IPS-15b (cell line): Measurements from ENCODE around the gene MAS1L.

Experiments
- H3K27me3 ChIP-seq: one replicate; pipeline ENCODE4 v1.6.1; 2013; ENCODE audit warnings: low read length; ENCODE audit not compliant: control insufficient read depth, insufficient read depth
- H3K36me3 ChIP-seq: one replicate; pipeline ENCODE4 v1.6.1; 2013; ENCODE audit warnings: low read length; ENCODE audit not compliant: control insufficient read depth, insufficient read depth
- H3K4me1 ChIP-seq: one replicate; pipeline ENCODE4 v1.6.1; 2013; ENCODE audit warnings: mild to moderate bottlenecking, low read length; ENCODE audit not compliant: control insufficient read depth, insufficient read depth
- H3K4me3 ChIP-seq: one replicate; pipeline ENCODE4 v1.5.1; 2013; ENCODE audit warnings: low read depth, low read length
- H3K9ac ChIP-seq: one replicate; pipeline ENCODE4 v1.6.1; 2013; ENCODE audit warnings: low read depth, mild to moderate bottlenecking, low read length
- H3K9me3 ChIP-seq: one replicate; pipeline ENCODE4 v1.6.1; 2013; ENCODE audit warnings: mild to moderate bottlenecking, low read length; ENCODE audit not compliant: control insufficient read depth, insufficient read depth

The MAS1L gene

GRCh38 chr6:29494131-29494530, 6.4 kb upstream of the MAS1L start:
- H3K4me3 ChIP-seq, result no peak overlapping the region
- H3K27me3 ChIP-seq, result no peaks in the 10 kb centered on the region
- no peak overlapping the region for H3K9ac ChIP-seq

GRCh38 chr6:29493261-29493660, 5.5 kb upstream of the MAS1L start:
- no peaks in the 10 kb centered on the region for H3K4me1 ChIP-seq
- H3K9me3 ChIP-seq, result no peaks in the 10 kb centered on the region
- H3K36me3 ChIP-seq, result no peaks in the 10 kb centered on the region
- no peak overlapping the region for H3K9ac ChIP-seq
- no peak overlapping the region for H3K4me3 ChIP-seq
- no peaks in the 10 kb centered on the region for H3K27me3 ChIP-seq

More at GRCh38 chr6:29494131-29494530, 6.4 kb upstream of the MAS1L start:
- no peaks in the 10 kb centered on the region for H3K9me3 ChIP-seq
- H3K4me1 ChIP-seq, result no peaks in the 10 kb centered on the region
- H3K36me3 ChIP-seq, result no peaks in the 10 kb centered on the region

GRCh38 chr6:29491574-29491973, 3.8 kb upstream of the MAS1L start:
- Histone ChIP-seq H3K9me3 (no peaks in the 10 kb centered on the region), H3K36me3 (no peaks in the 10 kb centered on the region), H3K9ac (no peak overlapping the region), H3K4me3 (no peak overlapping the region), H3K27me3 (no peaks in the 10 kb centered on the region), H3K4me1 (no peaks in the 10 kb centered on the region)

- Histone ChIP-seq H3K36me3 (no peaks in the 10 kb centered on the region), H3K4me3 (no peak overlapping the region), H3K27me3 (no peaks in the 10 kb centered on the region), H3K9ac (no peak overlapping the region), H3K4me1 (no peaks in the 10 kb centered on the region), H3K9me3 (no peaks in the 10 kb centered on the region)
These were observed 2.8 kb upstream of the MAS1L start for GRCh38 chr6:29490552-29490951.

- H3K9me3 ChIP-seq, result no peaks in the 10 kb centered on the region
- no peaks in the 10 kb centered on the region for H3K36me3 ChIP-seq
- no peaks in the 10 kb centered on the region for H3K27me3 ChIP-seq
- no peak overlapping the region for H3K4me3 ChIP-seq
- no peak overlapping the region for H3K9ac ChIP-seq
- H3K4me1 ChIP-seq, result no peaks in the 10 kb centered on the region
These were observed 2.3 kb upstream of the MAS1L start for GRCh38 chr6:29490055-29490454.

GRCh38 chr6:29489286-29489685, 1.5 kb upstream of the MAS1L start:
- Histone ChIP-seq H3K4me1 (no peaks in the 10 kb centered on the region), H3K36me3 (no peaks in the 10 kb centered on the region), H3K9me3 (no peaks in the 10 kb centered on the region), H3K4me3 (no peak overlapping the region), H3K9ac (no peak overlapping the region), H3K27me3 (no peaks in the 10 kb centered on the region)

- H3K4me1 ChIP-seq, result no peaks in the 10 kb centered on the region
- H3K27me3 ChIP-seq, result no peaks in the 10 kb centered on the region
- no peaks in the 10 kb centered on the region for H3K36me3 ChIP-seq
- no peak overlapping the region for H3K9ac ChIP-seq
- H3K9me3 ChIP-seq, result no peaks in the 10 kb centered on the region
- H3K4me3 ChIP-seq, result no peak overlapping the region
These were observed 1.1 kb upstream of the MAS1L start for GRCh38 chr6:29488874-29489273.

GRCh38 chr6:29487131-29487530, 625 bp downstream of the MAS1L start:
- Histone ChIP-seq H3K9me3 (no peaks in the 10 kb centered on the region), H3K9ac (no peak overlapping the region), H3K36me3 (no peaks in the 10 kb centered on the region), H3K4me1 (no peaks in the 10 kb centered on the region), H3K4me3 (no peak overlapping the region), H3K27me3 (no peaks in the 10 kb centered on the region)

GRCh38 chr6:29486577-29486976, 1.2 kb downstream of the MAS1L start:
- Histone ChIP-seq H3K27me3 (no peaks in the 10 kb centered on the region), H3K9me3 (no peaks in the 10 kb centered on the region), H3K9ac (no peak overlapping the region), H3K4me1 (no peaks in the 10 kb centered on the region), H3K36me3 (no peaks in the 10 kb centered on the region), H3K4me3 (no peak overlapping the region)

GRCh38 chr6:29483735-29484134, 4.0 kb downstream of the MAS1L start:
- Histone ChIP-seq H3K9ac (no peak overlapping the region), H3K27me3 (no peaks in the 10 kb centered on the region), H3K4me1 (no peaks in the 10 kb centered on the region)

GRCh38 chr6:29483186-29483585, 4.6 kb downstream of the MAS1L start:
- H3K36me3 ChIP-seq, result no peaks in the 10 kb centered on the region

More at GRCh38 chr6:29483735-29484134, 4.0 kb downstream of the MAS1L start:
- no peaks in the 10 kb centered on the region for H3K36me3 ChIP-seq
- no peaks in the 10 kb centered on the region for H3K9me3 ChIP-seq
- no peak overlapping the region for H3K4me3 ChIP-seq

GRCh38 chr6:29479560-29479959, 8.2 kb downstream of the MAS1L start:
- no peak overlapping the region for H3K9ac ChIP-seq
- H3K9me3 ChIP-seq, result no peaks in the 10 kb centered on the region
- no peaks in the 10 kb centered on the region for H3K27me3 ChIP-seq
- no peak overlapping the region for H3K4me3 ChIP-seq
- no peaks in the 10 kb centered on the region for H3K36me3 ChIP-seq
- H3K4me1 ChIP-seq, result no peaks in the 10 kb centered on the region

More at GRCh38 chr6:29483186-29483585, 4.6 kb downstream of the MAS1L start:
- Histone ChIP-seq H3K4me3 (no peak overlapping the region), H3K9me3 (no peaks in the 10 kb centered on the region), H3K4me1 (no peaks in the 10 kb centered on the region), H3K27me3 (no peaks in the 10 kb centered on the region), H3K9ac (no peak overlapping the region)

GRCh38 chr6:29478740-29479139, 9.0 kb downstream of the MAS1L start:
- no peak overlapping the region for H3K4me3 ChIP-seq
- H3K9me3 ChIP-seq, result no peaks in the 10 kb centered on the region
- H3K27me3 ChIP-seq, result no peaks in the 10 kb centered on the region
- H3K9ac ChIP-seq, result no peak overlapping the region
- H3K36me3 ChIP-seq, result no peaks in the 10 kb centered on the region
- H3K4me1 ChIP-seq, result no peaks in the 10 kb centered on the region
